Activated T-cell treated with anti-CD3 and anti-CD28 coated beads for 1 hour (primary cell): ENCODE results near the gene PTPRT.

Source experiments
- DNase-seq: peaks from one replicate; pipeline ENCODE4 v3.0.0-alpha.2; 2020; ENCODE audit warnings: low read depth

PTPRT gene

DNA sequence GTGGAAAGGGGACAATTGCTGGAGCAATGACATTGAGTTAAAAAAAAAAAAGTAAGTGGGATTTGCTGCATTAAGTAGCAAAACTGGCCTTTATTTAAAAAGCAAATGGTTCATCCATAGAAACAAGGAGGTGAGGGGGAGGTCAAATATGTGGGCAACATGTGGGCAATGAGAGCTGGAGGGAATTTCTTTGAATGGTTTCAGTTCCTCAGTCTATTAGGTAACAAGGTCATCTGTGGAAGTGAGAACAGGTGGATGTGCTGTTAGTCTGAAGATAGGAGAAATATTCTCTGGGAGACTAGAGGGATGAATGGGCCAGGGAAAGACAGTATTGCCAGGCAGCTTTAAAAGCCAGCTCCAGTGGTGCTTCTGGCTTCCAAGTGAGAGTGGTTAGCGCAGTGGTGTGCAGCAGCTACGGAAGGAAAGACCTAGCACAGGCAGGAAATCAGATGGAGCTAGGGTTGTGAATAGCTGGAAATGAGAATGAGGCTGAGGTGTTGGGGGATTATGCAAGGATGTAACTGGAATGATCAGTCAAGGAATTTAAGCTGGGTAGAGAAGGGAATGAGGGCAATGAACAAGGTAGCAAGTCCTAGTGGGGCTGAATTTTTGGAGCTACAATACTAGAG is 727.6 kb downstream of the PTPRT start:
- no peak for DNase-seq

DNA sequence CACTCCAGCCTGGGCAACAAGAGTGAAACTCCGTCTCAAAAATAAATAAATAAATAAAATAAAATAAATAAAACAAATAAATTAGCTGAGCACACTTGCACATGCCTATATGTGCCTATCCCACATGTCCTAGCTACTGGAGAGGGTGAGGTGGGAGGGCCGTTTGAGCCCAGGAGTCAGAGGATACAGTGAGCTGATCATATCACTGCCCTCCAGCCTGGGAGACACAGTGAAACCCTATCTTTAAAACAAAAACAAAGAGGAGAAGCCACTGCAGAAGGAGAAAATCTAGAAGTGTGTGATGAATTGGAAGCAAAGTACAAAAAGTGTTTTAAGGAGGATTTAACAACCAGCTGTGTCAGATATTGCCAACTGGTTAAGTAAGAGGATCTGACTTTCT is 728.4 kb downstream of the PTPRT start:
- DNase-seq, result no peak

DNA sequence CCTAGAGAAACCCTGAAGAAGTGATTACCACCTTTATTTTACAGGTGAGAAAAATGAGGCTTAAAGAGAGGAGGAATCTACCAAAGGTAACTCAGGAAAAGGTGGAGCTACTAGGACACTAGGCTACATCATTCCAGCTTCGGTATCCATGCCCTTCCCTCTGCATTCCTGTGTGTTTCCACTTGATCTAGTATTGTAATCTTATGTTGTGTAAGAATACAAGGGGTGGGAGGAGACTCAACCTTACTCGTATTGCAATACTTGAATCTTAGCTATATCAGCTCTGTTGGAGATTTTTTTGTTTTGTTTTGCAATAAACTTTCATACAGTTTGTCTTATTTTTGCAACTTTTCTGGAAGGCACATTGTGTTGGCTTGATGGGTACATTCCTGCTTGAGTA is 742.4 kb downstream of the PTPRT start:
- DNase-seq, result no peak

DNA sequence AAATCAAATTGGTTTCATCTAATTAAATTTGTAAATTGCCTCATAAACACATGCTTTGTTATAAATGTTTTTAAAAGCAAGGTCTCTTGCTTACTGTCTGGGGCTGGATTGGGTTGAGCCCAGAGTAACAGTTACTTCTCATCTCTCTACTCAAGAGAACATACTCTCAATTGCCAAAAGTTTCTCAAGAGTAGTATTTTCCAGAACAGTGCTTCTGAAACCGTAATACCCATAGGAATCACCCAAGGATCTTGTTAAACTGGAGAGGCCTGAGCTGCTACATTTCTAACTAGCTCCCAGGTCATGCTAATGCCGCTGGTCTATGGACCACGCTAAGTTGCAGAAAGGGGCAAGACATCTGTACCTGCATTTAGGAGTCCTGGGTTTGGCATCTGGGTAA is 744.9 kb downstream of the PTPRT start:
- DNase-seq, result no peak

DNA sequence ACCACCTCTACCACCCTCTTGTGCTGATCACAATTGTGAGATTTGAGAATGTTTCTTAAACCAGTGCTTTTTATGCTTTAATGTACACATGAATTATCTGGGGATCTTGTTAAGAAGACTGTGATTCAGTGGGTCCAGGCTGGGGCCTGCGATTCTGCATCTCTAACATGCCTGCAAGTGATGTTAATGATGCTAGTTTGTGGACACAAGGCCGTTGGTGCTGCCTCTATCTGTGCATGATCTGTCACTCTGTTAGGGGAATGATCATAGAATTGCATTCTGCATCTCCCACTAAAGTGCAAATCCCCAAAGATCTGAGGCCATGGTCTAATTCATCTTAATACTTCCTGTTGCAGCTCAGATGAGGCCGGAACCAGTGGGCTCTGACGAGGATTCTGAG is 746.5 kb downstream of the PTPRT start:
- no peak for DNase-seq

DNA sequence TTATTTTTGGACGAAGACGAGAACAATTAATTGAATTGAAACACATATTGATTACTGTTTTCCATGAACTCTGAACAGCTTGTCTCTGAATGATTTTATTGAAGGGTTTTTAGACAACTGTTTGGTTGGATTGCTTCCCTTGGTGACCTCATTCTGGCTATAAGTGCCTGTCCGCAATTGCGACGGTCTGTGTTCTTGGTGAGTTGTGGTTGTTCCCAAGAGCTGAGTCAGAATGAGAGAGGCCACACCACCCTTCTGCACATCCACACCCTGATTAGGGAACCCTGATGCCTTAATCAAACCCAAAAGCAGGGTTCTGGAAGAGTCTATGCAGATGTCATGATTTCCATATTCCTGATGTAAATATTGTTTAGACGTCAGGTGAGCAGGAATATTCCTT is 747.0 kb downstream of the PTPRT start:
- no peak for DNase-seq

DNA sequence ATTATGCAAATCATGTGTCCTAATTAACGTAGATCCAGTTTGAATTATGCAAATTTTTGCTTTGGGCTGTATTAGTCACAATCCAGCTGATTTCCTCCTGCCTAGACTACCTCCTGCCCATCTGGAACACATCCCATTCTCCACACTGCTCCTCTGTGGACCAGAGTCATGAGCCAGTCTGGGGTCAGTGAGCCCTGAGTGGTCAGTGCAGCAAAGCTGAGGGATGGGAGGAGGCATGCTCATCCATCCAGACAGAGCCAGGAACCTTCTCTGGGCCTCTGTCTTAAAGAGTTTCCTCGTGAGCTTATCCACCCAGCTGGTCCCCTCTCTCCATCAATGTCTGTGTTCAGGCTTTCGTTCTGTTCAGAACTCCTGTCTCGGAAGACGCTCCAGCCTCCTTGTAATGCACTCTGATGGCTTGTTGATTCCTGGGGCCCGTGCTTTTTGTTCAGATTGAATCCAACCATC is 747.8 kb downstream of the PTPRT start:
- DNase-seq, result no peak

DNA sequence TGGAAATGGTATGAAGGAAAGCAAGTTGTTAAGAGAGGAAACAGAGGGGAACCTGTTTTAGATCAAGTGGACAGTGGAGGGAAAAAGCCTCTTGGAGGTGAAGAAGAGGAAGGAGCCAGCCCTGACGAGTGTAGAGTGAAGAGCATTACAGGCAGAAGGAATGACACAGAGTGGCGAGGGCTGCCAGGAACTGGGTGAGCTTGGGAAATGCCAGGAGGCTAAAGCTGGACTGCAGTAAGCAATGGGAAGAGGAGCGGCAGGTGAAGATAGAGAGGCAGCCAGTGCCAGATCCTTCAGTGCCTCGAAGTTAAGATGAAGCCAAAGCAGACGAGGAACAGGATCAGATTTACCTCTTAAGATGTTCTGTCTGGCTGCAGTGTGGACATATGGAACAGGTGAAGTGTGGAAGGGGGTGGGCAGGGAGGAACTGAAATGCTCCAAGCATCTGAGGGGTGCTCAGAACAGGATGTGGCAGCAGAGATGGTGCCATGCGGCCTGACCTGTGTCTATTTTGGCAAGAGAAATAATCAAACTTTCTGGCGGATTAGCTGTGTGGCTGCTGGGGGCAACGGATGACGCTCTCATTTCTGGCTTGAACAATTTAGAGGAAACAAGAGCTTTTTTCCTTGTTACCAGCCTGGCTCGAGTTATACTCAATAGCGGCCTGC is 748.4 kb downstream of the PTPRT start:
- no peak for DNase-seq

DNA sequence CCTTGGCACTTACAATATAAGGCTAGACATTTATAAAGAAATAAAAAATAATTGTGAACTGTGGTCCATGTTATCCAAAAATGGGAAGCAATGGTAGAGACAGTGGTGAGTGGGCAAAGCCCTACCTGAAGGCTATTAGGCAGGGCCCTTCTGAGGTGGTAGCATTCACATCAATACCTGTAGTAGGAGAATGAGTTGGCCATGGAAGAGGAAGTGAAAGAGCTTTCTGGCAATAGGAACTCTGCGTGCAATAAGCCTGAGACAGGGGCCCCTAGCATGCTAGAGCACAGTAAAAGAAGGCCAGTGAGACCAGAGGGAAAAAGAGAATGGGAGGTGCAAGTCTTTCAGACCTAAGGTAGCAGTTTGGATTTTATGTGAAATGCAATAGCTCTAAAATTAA is 754.5 kb downstream of the PTPRT start:
- DNase-seq, result no peak

DNA sequence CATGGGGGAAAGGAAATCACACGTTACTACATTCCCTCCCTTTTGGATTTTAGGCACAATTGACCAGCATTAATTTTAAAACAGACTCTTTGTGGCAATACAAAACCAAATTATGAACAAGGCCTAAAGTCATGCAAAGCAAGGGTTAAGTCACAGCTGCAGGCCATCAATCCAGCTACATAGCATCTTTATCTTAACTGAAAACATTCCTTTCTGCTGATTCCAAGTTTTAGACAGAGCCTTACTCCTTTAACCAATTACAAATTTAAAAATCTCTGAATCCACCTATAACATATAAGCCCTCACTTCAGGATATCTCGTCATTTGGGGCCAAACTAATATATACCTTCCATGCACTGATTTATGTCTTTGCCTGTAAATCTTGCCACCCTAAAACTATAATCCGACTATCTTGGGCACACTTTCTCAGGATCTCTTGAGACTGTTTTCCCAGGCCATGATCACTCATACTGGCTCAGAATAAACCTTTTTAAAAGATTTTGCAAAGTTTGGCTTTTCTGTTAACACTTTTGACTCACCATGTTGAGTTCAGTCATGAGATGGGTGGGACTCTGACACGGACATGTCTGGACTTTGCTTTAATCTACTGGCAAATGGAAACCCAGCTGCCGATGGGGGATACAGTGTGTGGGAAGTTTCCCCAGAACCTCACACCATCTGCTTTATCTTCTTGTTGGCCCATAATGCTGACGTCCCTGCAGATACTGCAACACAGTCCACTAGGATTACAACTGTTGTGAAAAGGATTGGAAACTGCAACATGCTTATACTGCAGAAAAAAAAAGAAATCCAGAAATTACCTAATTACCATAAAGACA is 757.0 kb downstream of the PTPRT start:
- DNase-seq, result no peak

DNA sequence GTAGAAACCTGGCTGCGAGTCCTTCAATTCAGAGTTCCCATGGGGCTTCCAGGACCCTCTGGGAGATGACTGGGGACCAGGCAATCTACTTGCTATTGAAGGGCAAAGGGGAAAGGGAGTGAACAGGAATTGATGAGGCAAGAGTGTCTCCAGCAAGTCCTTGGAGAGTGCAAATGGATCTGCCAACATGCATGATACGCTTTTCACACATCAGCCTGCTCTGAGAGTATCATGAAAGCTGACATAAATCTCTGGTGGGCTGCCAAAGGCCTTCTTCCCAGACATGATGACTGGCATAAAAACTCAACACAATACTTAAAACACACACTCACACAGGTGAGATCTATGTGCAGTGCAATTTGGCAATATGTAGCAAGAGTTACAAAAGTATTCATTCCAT is 759.1 kb downstream of the PTPRT start:
- DNase-seq, result no peak

DNA sequence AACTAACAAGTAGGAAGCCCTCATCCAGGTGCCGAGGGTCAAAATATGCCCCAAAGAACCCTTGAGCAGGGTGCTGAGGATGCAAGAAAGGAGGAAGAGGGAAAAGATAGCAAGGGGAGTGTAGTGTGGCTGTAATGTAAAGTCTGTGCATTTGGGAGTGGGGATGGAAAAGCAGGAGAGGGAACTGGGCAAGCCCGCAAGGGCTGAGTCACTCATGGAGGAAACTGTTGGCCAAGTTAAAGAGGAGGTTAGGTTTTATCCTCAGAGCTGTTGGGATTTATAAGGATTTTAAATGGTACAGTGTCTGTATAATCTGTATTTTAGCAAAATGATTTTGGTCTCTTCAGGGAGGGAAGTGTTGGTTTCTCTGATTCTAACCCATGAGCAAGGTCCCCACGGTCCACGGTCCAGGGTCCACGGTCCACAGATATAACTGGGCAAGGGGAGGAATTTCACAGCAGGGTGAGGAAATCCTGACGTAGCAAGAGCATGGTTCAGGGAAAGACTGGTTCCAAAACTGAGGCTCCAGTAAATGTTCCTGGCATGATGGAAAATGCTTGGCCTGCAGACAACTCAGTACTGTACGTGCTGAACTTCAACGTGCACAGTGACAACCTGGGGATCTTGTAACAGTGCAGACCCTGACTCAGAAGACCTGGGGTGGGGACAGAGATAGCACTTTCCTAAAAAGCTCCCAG is 759.8 kb downstream of the PTPRT start:
- no peak for DNase-seq

DNA sequence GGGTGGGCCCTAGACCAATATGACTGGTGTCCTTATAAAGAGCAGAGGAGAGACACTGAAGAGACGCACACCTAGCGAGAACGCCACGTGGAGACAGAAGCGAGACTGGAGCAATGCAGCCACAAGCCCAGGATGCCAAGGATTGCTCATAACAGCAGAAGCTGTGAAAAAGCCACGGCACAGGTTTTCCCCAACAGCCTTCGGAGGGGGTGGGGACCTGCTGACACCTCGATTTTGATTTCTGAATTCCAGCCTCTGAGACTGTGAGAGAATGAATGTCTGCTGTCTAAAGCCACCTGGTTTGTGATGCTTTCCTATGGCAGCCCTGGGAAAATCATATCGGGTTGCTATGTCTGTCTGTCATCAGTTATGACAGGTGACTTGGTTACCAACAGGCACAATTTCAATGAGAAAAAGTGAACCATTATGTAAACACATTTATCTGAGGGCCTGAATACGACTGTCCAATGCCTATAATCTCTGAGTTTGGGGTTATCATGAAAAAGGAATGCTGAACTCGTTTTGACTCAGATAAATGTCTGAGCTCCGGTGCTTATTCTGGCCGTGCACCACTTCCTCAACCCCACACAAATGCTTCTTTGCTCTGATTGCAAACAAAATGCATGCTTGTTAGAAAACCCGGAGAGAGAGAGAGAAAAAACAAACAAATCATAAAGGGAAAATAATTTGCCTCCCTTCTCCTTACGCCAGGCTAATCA is 769.7 kb downstream of the PTPRT start:
- DNase-seq, result no peak

DNA sequence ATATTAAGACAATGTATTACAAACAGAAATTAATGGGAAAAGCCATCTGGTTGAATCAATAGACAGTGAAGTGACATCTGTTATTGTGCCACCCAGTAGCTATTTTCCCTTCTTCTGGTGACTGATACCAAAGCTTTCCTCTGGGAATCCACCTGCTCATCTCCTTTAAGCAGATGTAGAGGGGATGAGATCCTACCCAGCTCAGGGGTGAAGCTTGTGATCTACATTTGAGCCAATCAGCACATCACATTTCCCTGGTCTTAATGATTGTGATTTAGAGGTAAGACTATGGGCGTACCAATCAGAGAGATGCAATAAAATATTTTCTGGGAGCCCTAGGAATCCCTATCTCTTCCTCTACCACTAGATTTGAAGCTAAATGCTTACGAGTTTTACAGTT is 782.9 kb downstream of the PTPRT start:
- no peak for DNase-seq

DNA sequence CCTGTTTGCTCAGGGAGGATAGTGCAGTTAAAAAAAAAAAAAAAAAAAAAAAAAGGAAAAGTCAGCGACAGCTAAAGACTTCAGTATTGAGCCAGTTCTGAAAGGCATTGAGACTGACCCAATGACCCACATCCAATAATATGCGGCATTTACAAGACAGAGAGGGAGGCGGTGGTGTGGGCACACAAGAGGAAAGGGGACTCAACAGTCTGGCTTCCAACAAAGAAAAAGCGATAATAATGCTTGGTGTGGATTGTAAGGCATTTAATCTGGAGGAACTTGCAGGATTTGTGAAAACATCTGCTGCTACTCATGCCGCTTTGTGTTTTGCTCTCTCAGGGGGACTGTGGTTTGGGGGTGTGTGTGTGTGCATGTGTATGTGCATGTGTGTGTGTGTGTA is 787.3 kb downstream of the PTPRT start:
- DNase-seq, result no peak

DNA sequence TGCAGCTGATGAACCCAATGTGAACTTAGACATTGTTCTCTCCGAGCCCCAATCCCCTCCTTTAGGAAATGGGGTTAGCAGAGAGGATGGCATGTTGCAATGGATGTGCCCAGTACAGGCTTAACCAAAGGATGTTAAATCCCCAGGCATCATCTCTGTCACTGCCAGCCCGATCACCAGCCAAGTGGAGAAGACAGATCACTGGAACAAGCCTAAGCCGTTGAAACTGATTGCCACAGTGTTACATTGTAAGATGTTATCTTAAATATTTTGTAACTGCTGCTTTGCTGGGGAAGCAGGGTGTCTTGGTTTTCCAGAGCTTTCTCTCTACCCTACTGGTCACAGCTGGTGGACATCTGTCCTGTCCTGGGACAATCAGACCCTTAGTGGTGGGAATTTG is 788.1 kb downstream of the PTPRT start:
- DNase-seq, result no peak

DNA sequence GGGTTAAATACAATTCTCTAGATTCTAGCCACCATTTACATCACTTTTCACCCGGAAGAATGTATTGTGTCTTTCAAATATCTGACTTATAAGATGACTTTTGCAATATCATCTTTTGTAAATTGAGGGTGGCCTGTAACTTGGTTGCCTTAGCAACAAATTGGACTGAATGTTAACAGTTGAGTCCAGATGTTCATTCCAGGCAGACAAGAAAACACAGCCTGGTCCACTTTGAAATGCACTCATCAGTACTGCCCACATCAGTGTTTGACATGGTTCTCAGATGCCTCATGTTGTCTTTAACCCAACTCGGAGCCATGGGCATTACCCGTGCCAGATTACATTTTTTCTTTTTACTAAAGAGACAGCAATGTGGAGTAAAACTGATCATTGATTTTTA is 789.9 kb downstream of the PTPRT start:
- DNase-seq, result no peak

DNA sequence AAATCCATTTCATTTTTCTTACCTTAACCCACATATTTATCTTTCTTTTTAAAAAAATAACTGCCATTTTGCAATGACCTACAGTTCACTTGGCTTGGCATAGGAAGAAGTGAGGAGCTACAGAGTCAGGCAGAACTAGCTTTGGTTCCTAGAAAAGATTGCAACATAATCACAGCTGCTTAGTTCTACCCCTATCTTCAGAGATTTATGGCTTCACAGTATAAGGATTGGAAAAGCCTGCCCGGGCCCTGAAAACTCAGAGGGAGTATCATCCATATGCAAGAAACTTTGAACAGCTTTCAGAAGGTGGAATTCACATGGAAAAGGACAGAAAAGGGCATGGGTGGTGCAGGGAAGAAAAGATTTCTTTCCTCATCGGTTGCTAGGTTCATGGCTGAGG is 797.3 kb downstream of the PTPRT start:
- no peak for DNase-seq

DNA sequence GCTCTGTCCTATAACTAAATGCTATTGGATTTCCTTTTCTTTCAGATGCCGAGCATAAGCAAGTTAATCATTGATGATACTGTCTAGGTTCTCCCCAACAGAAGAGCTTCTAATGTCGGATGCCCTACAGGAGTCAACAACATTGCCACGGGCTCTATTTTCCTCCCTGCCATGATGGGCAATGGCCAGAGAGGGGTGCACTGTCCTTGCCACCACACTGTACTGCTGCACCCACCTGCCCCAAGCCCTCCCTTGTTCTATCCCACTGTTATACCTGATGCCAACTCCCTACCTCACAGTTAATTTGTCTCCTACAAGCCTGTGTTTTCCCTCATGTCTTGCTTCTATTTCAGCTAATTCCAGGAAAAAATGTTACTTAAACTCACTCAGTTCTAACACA is 797.9 kb downstream of the PTPRT start:
- no peak for DNase-seq

DNA sequence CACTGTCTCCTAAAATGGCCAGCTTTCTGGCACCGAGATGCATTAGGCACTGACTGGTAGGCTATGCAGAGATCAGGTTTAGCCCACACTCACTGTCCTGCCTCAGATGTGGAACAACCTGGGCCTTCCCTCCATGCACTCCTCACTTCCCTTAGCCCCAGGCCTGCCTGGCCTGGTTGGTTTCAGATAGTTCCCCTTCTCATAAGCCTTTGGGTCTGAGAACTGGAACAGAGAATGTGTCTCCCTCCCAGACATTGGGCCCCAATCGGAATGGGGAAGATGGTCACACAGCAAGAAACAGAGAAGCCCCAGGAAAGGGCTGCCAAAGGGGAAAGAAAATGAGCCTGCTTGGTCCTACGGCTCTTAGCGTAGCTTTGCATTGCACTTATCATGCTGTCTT is 809.4 kb downstream of the PTPRT start:
- no peak for DNase-seq

DNA sequence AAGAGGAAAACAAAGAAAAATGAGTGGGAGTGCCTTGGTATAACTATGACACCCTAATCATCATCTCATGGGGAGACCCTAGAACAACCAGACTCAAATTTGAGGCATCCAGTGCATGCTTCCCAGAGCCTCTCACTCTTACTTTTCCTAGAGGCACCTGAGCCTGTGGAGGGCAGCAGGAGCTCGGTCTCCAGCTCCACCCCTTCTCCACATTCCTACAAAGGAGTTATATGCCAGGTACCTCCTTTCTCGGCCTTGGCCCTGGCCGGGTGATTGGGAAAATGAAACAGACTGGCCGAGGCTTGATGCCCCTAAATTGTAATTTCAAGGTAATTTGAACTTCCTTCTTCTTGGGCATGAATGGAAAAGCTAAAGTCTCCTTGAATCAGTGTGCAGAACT is 810.3 kb downstream of the PTPRT start:
- no peak for DNase-seq

DNA sequence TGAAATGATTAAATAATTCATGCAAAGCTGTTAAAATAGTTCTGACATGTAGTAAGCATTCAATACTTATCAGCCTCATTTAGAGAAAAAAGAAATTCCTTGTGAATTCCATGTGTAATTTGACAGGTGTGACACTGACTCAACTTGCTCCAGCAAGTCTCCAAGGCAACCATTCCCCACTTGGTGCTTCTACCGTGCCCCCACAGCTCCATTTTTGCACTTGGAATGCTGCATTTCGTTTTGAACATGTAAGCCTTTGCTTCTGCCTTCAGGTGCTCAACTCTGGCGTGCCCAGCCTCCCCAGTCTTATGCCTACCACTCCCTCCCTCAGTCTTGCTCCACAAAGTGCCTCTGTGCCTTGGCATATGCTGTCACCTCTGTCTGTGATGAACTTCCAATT is 810.9 kb downstream of the PTPRT start:
- DNase-seq, result no peak
